Activated naive CD8-positive, alpha-beta T cell treated with anti-CD3 and anti-CD28 coated beads, Interleukin-2, amount 50 U/mL, for 24 hours (primary cell): ENCODE results near the gene SIK3.

ENCODE experiments used
- ATAC-seq: fragments of 150-1000 bp; cut with Tn5 transposase; one replicate; pipeline ENCODE4 v1.10.0; 2021
- DNase-seq: peaks from one replicate; pipeline ENCODE4 v3.0.0; 2021
- H3K27ac Mint-ChIP-seq: one replicate; pipeline ENCODE4 v1.8.0; 2021; ENCODE audit warnings: mild to moderate bottlenecking, mixed read lengths
- H3K27me3 Mint-ChIP-seq: one replicate; pipeline ENCODE4 v1.8.0; 2021; ENCODE audit warnings: mixed read lengths
- H3K36me3 Mint-ChIP-seq: one replicate; pipeline ENCODE4 v1.8.0; 2021; ENCODE audit warnings: low read depth, mixed read lengths
- H3K4me1 Mint-ChIP-seq: one replicate; pipeline ENCODE4 v1.8.0; 2021; ENCODE audit warnings: mixed read lengths
- H3K4me3 Mint-ChIP-seq: one replicate; pipeline ENCODE4 v1.8.0; 2021; ENCODE audit warnings: mild to moderate bottlenecking, moderate library complexity, mixed read lengths
- H3K9me3 Mint-ChIP-seq: one replicate; pipeline ENCODE4 v1.8.0; 2021; ENCODE audit warnings: mixed read lengths

The SIK3 gene

DNA sequence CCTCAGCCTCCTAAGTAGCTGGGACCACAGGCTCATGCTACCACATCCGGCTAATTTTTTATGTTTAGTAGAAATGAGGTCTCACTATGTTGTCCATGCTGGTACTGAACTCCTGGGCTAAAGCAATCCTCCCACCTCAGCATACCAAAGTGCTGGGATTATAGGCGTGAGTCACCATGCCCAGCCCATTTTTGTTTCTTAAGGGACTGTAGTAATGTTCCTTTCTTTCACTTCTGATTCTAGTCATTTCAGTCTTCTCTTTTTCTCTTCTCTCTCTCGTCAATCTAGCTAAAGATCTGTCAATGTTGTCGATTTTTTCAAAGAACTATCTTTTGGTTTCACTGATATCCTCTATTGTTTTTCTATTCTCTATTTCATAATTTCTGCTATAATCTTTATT, 149.8 kb downstream of the SIK3 start:
- Mint-ChIP-seq H3K9me3 (no peaks in the 10 kb centered on the region), H3K4me1 (peaks cover 22% of the 10 kb centered on the region), H3K27me3 (no peaks in the 10 kb centered on the region), H3K27ac (peak overlapping the region; percentile 26), H3K4me3 (no peak overlapping the region), H3K36me3 (peaks cover 32% of the 10 kb centered on the region)
- DNase-seq = no peak
- peak; percentile 83 for ATAC-seq

DNA sequence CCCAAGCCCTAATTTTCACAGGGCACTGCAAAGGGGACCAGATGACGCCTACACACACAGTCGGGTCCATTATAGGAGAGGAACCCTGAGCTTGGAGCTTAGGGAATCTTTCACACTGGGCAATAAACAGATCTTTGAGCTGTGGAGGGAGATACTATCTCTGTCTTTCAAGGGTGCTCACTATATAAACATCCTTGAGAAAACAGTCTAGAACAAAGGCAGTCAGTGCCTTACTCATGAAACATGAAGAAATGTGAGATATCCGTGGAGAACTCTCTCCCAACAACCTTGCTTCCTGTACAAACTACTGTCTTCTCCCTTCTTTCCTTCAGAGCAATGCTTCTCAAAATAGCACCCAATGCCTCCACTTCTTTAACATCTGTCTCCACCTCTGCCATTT, 151.8 kb downstream of the SIK3 start:
- H3K27me3 Mint-ChIP-seq = no peaks in the 10 kb centered on the region
- no peaks in the 10 kb centered on the region for H3K9me3 Mint-ChIP-seq
- H3K27ac Mint-ChIP-seq = no peak overlapping the region
- H3K4me3 Mint-ChIP-seq = no peak overlapping the region
- H3K4me1 Mint-ChIP-seq = peaks cover 17% of the 10 kb centered on the region
- ATAC-seq (no peak), DNase-seq (no peak)
- H3K36me3 Mint-ChIP-seq = peaks cover 32% of the 10 kb centered on the region

DNA sequence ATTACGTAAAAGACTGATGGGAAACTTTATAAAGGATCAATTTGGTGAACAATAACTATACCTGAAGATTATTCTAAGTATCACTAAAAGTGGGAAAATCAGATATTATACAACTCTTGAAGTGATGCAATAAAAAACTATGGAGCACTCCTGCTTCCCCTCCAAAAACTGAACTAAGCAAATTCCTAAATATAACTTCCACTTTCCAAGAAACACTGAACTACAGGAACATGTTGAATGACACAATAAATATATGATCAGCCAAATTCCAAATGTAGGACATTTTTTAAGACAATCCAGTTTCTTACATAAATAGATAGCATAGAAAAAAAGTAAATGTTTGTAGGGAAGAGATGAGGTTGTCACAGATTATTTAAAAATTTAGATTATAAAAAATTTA, 158.7 kb downstream of the SIK3 start:
- Mint-ChIP-seq H3K9me3 (no peaks in the 10 kb centered on the region), H3K36me3 (peaks cover 23% of the 10 kb centered on the region), H3K27ac (no peak overlapping the region), H3K4me3 (no peak overlapping the region), H3K4me1 (no peaks in the 10 kb centered on the region), H3K27me3 (no peaks in the 10 kb centered on the region)
- DNase-seq = no peak
- ATAC-seq = no peak

DNA sequence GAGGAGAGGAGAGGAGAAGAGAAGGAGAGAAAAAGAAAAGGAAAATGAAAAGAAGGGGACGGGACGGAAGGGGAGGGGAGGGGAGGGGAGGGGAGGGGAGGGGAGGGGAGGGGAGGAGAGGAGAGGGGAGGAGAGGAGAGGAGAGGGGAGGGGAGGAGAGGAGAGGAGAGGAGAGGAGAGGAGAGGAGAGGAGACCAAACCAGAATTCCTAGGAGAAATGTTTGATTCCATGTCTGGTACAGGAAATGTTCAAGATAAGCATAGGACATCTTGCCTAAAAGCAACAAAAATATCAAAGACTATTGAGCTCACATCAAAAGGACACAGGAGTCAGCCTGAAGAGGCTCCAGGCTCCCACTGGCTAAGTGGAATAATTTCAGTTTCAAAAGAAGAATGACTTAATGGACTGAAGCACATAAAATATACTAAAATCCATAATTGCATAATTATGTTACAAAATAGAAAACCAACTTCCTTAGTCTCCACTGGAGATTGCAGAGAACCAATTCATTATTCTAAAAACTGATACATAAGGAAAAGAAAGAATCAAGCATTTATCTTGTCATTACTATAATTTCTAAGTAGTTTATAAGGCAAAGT, 159.7 kb downstream of the SIK3 start:
- DNase-seq (no peak), ATAC-seq (no peak)
- Mint-ChIP-seq H3K27ac (no peak overlapping the region), H3K36me3 (peaks cover 26% of the 10 kb centered on the region), H3K4me3 (no peak overlapping the region), H3K27me3 (no peaks in the 10 kb centered on the region), H3K4me1 (peaks cover 4% of the 10 kb centered on the region), H3K9me3 (peaks cover 4% of the 10 kb centered on the region)

DNA sequence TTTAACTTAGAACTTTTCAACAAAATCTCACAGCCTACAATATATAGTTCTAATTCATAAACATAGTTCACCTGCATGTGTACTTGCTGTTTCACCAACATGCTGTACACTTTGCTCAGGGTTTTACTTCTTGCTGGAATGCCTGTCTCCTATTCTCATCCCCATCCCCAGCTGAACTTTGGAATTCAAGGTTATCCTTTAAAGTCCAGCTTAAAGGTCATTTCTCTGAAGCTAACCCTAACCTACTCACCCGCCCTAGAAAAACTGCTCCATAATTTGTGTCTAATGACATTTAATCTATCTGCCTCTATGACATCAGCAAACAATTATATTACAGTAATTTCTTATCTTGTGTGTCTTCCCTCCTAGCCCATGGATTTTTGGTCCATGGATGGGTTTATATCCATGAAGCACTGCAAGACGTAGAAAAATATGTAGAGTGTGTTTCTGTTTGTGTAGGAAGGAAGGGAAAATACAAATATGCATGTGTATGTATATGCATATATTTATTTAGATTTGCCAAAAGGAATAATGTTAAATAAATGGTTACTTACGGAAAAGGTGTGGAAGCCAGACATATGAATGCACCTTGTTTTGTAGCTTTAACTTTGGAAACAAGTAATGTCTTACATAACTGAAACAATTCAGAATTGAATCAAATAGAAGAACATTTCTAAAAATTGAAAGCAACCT, 161.3 kb downstream of the SIK3 start:
- Mint-ChIP-seq H3K36me3 (peaks cover 30% of the 10 kb centered on the region), H3K9me3 (peaks cover 7% of the 10 kb centered on the region), H3K27ac (no peak overlapping the region), H3K4me3 (no peak overlapping the region), H3K27me3 (no peaks in the 10 kb centered on the region), H3K4me1 (peaks cover 16% of the 10 kb centered on the region)
- ATAC-seq (no peak), DNase-seq (no peak)

DNA sequence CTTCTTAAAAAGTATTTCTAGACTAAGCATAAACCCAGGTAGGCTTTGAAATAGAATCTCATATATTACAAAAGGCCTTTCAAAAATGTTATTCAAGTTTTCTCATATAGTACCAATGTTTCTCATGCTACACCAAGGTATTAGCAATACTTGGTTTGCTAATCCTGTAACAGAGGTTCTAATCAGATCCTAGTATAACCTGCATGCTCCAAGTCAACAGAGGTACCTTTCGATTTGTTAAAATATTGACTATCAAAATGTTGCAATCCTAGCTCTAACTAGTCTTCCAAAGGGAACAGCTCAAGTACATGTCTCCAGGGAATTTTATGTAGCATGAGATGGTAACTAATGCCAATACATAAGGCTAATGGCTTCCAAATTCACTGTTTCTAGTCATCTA, 162.7 kb downstream of the SIK3 start:
- H3K9me3 Mint-ChIP-seq = peaks cover 7% of the 10 kb centered on the region
- ATAC-seq (no peak), DNase-seq (no peak)
- no peak overlapping the region for H3K27ac Mint-ChIP-seq
- peaks cover 27% of the 10 kb centered on the region for H3K36me3 Mint-ChIP-seq
- no peaks in the 10 kb centered on the region for H3K27me3 Mint-ChIP-seq
- peaks cover 30% of the 10 kb centered on the region for H3K4me1 Mint-ChIP-seq
- no peak overlapping the region for H3K4me3 Mint-ChIP-seq

DNA sequence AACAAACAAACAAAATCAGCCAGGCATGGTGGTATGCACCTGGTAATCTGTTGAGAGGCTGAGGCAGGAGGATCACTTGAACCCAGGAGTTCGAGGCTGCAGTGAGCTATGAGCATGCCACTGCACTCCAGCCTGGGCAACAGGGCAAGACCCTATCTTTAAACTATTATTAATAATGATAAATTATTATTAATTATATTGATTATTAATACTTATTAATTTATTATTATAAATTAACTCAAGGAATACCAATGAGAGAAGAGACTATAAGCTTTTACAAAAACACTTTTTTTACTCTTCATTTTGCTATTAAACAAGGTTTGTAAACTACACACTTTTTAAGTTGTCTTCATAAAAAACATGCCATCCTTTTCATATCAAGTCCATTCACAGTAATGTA, 163.1 kb downstream of the SIK3 start:
- Mint-ChIP-seq H3K4me1 (peaks cover 34% of the 10 kb centered on the region), H3K9me3 (peaks cover 7% of the 10 kb centered on the region)

DNA sequence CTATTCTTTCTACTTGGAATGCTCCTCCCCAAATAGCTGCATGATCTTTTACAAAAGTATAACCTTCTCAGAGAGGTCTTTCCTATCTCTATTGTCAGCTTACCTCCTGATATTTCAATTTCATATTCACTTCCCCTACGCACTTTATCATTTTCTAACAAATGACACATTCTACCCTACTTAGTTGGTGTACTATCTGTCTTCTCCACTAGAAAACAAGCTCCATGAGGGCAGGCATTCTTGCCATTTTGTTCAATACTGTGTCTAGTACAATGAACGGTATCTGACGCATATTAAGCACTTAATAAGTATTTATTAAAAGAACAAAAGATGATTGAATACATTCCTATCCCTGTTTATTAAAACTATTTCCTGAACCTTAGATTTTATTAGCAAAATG, 164.3 kb downstream of the SIK3 start:
- H3K36me3 Mint-ChIP-seq = peaks cover 22% of the 10 kb centered on the region
- H3K27me3 Mint-ChIP-seq = no peaks in the 10 kb centered on the region
- peak overlapping the region; percentile 6 for H3K27ac Mint-ChIP-seq
- H3K4me3 Mint-ChIP-seq = no peak overlapping the region
- DNase-seq = no peak
- no peak for ATAC-seq
- H3K9me3 Mint-ChIP-seq = peaks cover 7% of the 10 kb centered on the region
- peaks cover 46% of the 10 kb centered on the region for H3K4me1 Mint-ChIP-seq

More for the DNA sequence above, 163.1 kb downstream of the SIK3 start:
- no peaks in the 10 kb centered on the region for H3K27me3 Mint-ChIP-seq
- peaks cover 27% of the 10 kb centered on the region for H3K36me3 Mint-ChIP-seq
- H3K4me3 Mint-ChIP-seq = no peak overlapping the region
- no peak overlapping the region for H3K27ac Mint-ChIP-seq
- DNase-seq = no peak
- no peak for ATAC-seq

DNA sequence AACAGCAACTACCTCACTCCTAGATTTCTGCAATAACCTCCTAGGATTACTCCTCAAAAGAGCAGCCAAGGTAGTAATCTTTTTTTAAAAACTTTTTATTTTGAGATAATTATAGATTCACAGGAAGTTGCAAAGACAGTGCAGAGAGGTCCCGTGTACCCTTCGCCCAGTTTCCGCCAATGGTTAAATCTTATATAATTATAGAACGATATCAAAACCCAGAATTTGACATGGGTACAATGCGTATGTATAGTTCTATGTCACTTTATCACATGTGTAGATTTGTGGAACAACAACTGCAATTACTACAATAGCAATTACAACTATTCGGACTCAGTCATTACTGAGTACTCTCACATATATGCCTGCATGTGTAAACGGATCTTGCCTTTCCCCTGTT, 166.0 kb downstream of the SIK3 start:
- DNase-seq = no peak
- no peak for ATAC-seq
- Mint-ChIP-seq H3K4me1 (peaks cover 64% of the 10 kb centered on the region), H3K9me3 (peaks cover 7% of the 10 kb centered on the region), H3K36me3 (peaks cover 23% of the 10 kb centered on the region), H3K27ac (peak overlapping the region; percentile 81), H3K27me3 (no peaks in the 10 kb centered on the region), H3K4me3 (peak overlapping the region; percentile 73)

DNA sequence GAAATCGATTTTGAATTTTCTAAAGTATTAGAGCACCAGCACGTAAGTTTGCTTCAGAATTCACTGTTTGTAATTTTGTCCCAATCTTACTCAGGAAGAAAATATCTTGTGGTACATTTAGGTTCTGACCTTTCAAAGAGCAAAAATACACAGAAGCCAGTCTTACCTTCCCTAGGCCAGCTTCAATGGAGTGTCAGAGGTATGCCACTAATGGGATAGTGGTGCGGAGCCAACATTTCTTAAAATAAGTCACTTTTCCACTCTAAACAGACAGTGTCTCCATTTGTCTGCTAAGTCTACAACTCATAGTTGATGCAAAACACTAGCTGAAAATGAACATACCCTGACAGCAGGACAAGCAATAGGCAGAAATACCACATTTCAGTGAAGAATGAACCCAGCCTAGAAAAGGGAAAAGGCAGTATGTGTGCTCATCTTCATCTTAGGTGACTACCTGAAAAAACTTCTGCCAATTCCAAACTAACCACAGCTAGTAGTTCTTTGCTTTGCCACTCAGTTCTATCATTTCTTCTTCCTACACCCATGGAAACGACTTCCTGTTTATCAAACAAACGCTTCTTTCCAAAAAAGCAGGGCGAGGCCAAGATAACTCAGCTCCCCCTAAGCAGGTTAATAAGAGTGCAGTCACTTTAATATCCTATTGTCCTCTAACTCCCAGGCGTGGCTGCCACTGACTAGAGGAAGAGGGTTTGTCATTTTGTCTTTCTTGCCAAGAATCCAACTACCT, 166.8 kb downstream of the SIK3 start:
- peaks cover 20% of the 10 kb centered on the region for H3K36me3 Mint-ChIP-seq
- H3K4me3 Mint-ChIP-seq = peak overlapping the region; percentile 73
- DNase-seq (no peak), ATAC-seq (peak; percentile 67)
- H3K27ac Mint-ChIP-seq = peak overlapping the region; percentile 81
- no peaks in the 10 kb centered on the region for H3K27me3 Mint-ChIP-seq
- H3K9me3 Mint-ChIP-seq = peaks cover 7% of the 10 kb centered on the region
- peaks cover 71% of the 10 kb centered on the region for H3K4me1 Mint-ChIP-seq

DNA sequence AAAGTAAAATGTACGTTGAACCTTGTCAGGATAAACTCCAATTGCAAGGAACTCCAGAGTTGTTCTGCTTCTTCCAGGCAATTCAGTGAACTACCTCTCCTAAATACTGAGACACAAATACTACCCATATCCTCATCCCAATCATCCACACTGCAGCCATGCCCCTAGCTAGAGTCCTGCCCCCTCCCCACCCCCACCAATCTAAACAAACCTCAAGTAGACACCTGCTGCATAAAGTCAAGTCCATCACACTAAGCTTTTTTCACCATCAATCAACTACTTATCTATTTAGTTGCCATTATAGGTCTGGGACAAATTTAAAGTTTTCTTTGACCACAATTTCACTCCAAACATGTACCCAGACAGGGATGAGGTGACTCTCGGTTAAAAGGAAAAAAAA, 167.6 kb downstream of the SIK3 start:
- Mint-ChIP-seq H3K36me3 (peaks cover 23% of the 10 kb centered on the region), H3K27ac (peak overlapping the region; percentile 81), H3K9me3 (peaks cover 7% of the 10 kb centered on the region), H3K27me3 (no peaks in the 10 kb centered on the region), H3K4me3 (peak overlapping the region; percentile 73), H3K4me1 (peaks cover 79% of the 10 kb centered on the region)
- DNase-seq (no peak), ATAC-seq (no peak)

DNA sequence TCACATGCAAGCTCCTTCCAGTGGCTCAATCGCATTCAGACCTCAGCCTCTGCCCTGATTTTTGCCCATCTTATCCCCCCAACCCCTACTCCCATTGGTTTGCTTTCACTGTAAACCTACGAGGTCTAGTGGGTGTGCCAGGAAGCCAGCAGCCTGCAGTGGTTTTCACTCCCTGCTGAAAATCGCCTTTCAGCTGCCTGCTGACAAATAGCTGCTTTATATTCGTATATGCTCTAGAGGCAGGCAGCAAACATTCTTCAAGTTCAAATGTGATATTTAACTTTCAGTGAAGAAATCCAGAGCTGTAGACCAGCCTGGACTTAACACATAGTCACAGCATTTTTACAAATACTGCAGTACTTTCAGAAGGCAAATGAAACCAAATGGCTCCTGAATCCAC, 168.1 kb downstream of the SIK3 start:
- no peak for ATAC-seq
- Mint-ChIP-seq H3K36me3 (peaks cover 23% of the 10 kb centered on the region), H3K4me3 (peak overlapping the region; percentile 73)

DNA sequence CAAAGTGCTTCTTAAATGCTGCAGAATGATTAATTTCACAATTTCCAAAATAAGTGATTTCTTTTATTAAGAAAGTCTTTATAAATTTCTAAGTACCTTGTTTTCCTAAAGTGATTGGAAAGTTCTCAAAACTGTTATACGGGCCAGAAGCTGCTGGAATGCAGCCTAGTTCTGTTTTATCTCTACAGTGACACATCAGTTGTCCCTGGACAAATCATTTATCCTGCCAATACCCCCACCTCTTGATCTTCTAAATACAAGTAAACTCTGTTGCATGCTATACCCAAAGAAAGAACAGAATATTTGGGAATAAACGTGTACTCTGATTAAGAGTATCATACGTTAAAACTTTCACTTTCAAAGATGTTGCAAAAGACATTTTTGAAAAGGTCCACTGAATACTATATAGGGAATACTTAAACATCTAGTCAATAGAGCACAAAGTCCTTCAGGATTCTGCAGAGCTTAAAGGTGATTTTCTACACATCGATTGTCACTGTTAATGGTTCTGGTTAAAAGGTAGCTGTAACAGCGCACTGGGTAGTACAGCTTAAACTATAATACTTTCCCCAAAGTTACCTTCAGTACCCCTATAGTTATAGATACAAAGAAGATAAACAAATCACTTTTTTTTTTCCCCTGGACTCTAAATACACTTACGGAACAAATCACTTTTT, 168.7 kb downstream of the SIK3 start:
- H3K36me3 Mint-ChIP-seq = peaks cover 27% of the 10 kb centered on the region
- H3K9me3 Mint-ChIP-seq = peaks cover 7% of the 10 kb centered on the region
- H3K27me3 Mint-ChIP-seq = no peaks in the 10 kb centered on the region
- H3K27ac Mint-ChIP-seq = peak overlapping the region; percentile 81
- ATAC-seq (no peak), DNase-seq (no peak)
- peak overlapping the region; percentile 73 for H3K4me3 Mint-ChIP-seq
- peaks cover 89% of the 10 kb centered on the region for H3K4me1 Mint-ChIP-seq

More for the DNA sequence above, 168.1 kb downstream of the SIK3 start:
- H3K4me1 Mint-ChIP-seq = peaks cover 83% of the 10 kb centered on the region
- peak overlapping the region; percentile 81 for H3K27ac Mint-ChIP-seq
- peaks cover 7% of the 10 kb centered on the region for H3K9me3 Mint-ChIP-seq
- DNase-seq = peak; percentile 28
- no peaks in the 10 kb centered on the region for H3K27me3 Mint-ChIP-seq

DNA sequence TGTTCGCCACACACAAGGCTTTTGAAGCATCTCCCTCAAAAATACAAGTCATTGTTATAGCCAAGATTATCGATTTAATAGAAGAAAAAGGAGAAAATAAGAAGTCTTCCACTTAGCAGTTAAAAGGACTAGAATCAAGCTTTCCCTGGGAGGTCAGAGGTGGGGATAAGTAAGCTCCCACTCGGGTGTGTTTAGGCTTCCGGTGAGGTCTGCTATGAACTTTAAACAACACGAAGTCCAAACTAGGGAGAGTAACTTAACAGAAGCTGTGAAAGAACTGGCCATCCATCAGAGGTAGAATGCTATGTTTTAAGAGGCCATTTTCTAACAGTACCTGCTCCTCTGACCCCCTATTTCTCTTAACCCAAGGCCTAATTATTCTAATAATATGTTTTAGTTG, 169.4 kb downstream of the SIK3 start:
- Mint-ChIP-seq H3K9me3 (peaks cover 5% of the 10 kb centered on the region), H3K4me3 (no peak overlapping the region), H3K27ac (peak overlapping the region; percentile 59), H3K36me3 (peaks cover 21% of the 10 kb centered on the region), H3K27me3 (no peaks in the 10 kb centered on the region), H3K4me1 (peaks cover 91% of the 10 kb centered on the region)
- no peak for DNase-seq
- ATAC-seq = no peak
